Left ventricle myocardium inferior (tissue), 1 donor: ENCODE data around the gene MYO6. TPM values are rescaled to one million over a fixed set of nuclear protein-coding genes. Genes with fewer than 3 reads are reported as not detected.
A peak's percentile ranks its signal among the peaks of the same experiment; 100 is the strongest.
"Not testable (repeated sequence)": the region's sequence is repeated elsewhere in the genome, so short reads cannot be mapped to it uniquely, and the experiment has no call there.

Source experiments
- DNase-seq: peaks from one replicate; pipeline ENCODE4 v3.0.0-alpha.2; 2020
- H3K27ac ChIP-seq: fragments of 200-600 bp; replicated peaks from 2 replicates; pipeline ENCODE4 v1.8.0; 2021
- H3K27me3 ChIP-seq: fragments of 200-600 bp; 2 replicates; pipeline ENCODE4 v1.8.0; 2021; ENCODE audit warnings: low read depth
- H3K36me3 ChIP-seq: fragments of 200-600 bp; 2 replicates; pipeline ENCODE4 v1.8.0; 2021
- H3K4me1 ChIP-seq: fragments of 200-600 bp; 2 replicates; pipeline ENCODE4 v1.8.0; 2021
- H3K4me3 ChIP-seq: fragments of 200-600 bp; 2 replicates; pipeline ENCODE4 v1.8.0; 2021; ENCODE audit warnings: mild to moderate bottlenecking, moderate library complexity
- H3K9me3 ChIP-seq: fragments of 200-600 bp; replicated peaks from 2 replicates; pipeline ENCODE4 v1.8.0; 2021
- intact Hi-C: fragments of 100-400 bp; cut with micrococcal nuclease; formaldehyde crosslinking; loops from one replicate; pipeline ENCODE4 v1.11.0; 2022
- total RNA-seq: library from RNA; stranded (reverse); fragmentation: NEBNext Ultra II Directional; extraction: Animal tissue kit (Norgen Biotek cat#: 25700); gene quantifications from one replicate; pipeline ENCODE4 v1.2.1, GENCODE V29; 2021
- TF ChIP-seq, protein P1 (sequence below): fragments of 200-600 bp; IDR thresholded peaks from 2 replicates; pipeline ENCODE4 v1.8.0; 2021; ENCODE audit warnings: antibody characterized with exemption, mild to moderate bottlenecking, borderline replicate concordance
- donor health status: DM: no; HTN: yes; CAD: no; lungs with severe emphysema.

The MYO6 gene
- total RNA-seq, 1 donor from 2014 or later = 5.0 TPM

- Histone ChIP-seq H3K27me3 (no peaks in the 10 kb centered on the region), H3K4me1 (peaks cover 5% of the 10 kb centered on the region), H3K36me3 (peaks cover 38% of the 10 kb centered on the region), H3K4me3 (no peak overlapping the region), H3K27ac (no peak overlapping the region), H3K9me3 (no peaks in the 10 kb centered on the region)
- TF ChIP-seq, protein P1, sequence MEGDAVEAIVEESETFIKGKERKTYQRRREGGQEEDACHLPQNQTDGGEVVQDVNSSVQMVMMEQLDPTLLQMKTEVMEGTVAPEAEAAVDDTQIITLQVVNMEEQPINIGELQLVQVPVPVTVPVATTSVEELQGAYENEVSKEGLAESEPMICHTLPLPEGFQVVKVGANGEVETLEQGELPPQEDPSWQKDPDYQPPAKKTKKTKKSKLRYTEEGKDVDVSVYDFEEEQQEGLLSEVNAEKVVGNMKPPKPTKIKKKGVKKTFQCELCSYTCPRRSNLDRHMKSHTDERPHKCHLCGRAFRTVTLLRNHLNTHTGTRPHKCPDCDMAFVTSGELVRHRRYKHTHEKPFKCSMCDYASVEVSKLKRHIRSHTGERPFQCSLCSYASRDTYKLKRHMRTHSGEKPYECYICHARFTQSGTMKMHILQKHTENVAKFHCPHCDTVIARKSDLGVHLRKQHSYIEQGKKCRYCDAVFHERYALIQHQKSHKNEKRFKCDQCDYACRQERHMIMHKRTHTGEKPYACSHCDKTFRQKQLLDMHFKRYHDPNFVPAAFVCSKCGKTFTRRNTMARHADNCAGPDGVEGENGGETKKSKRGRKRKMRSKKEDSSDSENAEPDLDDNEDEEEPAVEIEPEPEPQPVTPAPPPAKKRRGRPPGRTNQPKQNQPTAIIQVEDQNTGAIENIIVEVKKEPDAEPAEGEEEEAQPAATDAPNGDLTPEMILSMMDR = peak; percentile 80
- intact Hi-C loops = no loop called here
- no peak for DNase-seq
Measured at GRCh38 chr6:75893058-75893775, 144.2 kb downstream of the MYO6 start.

GRCh38 chr6:75893776-75894152 lies 144.7 kb downstream of the MYO6 start:
- Histone ChIP-seq H3K4me3 (no peak overlapping the region), H3K9me3 (no peaks in the 10 kb centered on the region), H3K27me3 (no peaks in the 10 kb centered on the region), H3K27ac (no peak overlapping the region), H3K36me3 (peaks cover 38% of the 10 kb centered on the region), H3K4me1 (peaks cover 5% of the 10 kb centered on the region)
- DNase-seq = no peak
- TF ChIP-seq, protein P1 = no peak
- intact Hi-C loops = no loop called here

DNA sequence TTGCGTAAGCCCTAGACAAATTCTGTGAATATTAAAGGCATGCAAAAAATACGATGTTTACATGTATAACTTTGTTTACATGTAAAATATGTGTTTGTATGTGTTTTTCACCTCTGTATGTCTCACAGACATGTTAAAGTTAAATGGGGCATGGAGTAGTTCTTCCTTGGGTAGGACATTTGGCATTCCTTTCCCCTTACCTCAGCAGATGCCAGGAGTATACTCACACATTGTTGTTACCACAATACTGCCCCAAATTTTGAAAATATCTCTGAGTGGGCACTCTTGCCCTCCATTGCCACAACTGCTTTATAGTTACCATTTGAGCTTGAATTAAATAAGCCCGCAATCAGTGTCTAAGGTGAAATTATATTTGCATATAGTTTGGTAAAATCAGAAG lies 147.5 kb downstream of the MYO6 start:
- TF ChIP-seq, protein P1 = no peak
- Histone ChIP-seq H3K4me1 (peaks cover 5% of the 10 kb centered on the region), H3K9me3 (peaks cover 4% of the 10 kb centered on the region), H3K36me3 (peaks cover 22% of the 10 kb centered on the region), H3K27me3 (no peaks in the 10 kb centered on the region), H3K4me3 (no peak overlapping the region), H3K27ac (no peak overlapping the region)
- no peak for DNase-seq
- intact Hi-C loops = no loop called here

GRCh38 chr6:75900216-75900615 lies 151.2 kb downstream of the MYO6 start:
- not testable (repeated sequence) for H3K27me3 ChIP-seq

GRCh38 chr6:75905129-75905528 lies 156.1 kb downstream of the MYO6 start:
- H3K27ac ChIP-seq, H3K27me3 ChIP-seq, DNase-seq, H3K4me1 ChIP-seq, H3K9me3 ChIP-seq, intact Hi-C loops, H3K4me3 ChIP-seq: not testable (repeated sequence)
- H3K36me3 ChIP-seq = peaks cover 18% of the 10 kb centered on the region

More at GRCh38 chr6:75900216-75900615, 151.2 kb downstream of the MYO6 start:
- H3K9me3 ChIP-seq, H3K27ac ChIP-seq, intact Hi-C loops, H3K36me3 ChIP-seq, H3K4me3 ChIP-seq, H3K4me1 ChIP-seq, DNase-seq: not testable (repeated sequence)

GRCh38 chr6:75906871-75907270 lies 157.8 kb downstream of the MYO6 start:
- intact Hi-C loops = no loop called here
- Histone ChIP-seq H3K9me3 (no peaks in the 10 kb centered on the region), H3K4me3 (no peak overlapping the region), H3K4me1 (no peaks in the 10 kb centered on the region), H3K27ac (no peak overlapping the region), H3K27me3 (no peaks in the 10 kb centered on the region), H3K36me3 (peaks cover 18% of the 10 kb centered on the region)
- TF ChIP-seq, protein P1 = no peak
- no peak for DNase-seq
